ENCODE measurements around the gene CD200.

GRCh38 chr3:112353365-112353764 lies 20.4 kb downstream of the CD200 start:
- TF ChIP-seq POLR2AphosphoS2 (IDR thresholded peaks at IDR 0.05; ENCODE audit: low read depth, low read length) (no peak), CTCF (IDR thresholded peaks at IDR 0.05 in 2 of 3, conservative IDR thresholded peaks at IDR 0.05 in 1 of 3; ENCODE audit: control insufficient read depth in 2 of 3, extremely low read depth in 1 of 3, insufficient read depth in 1 of 3, low read depth in 3 of 3, low read length in 3 of 3) (no peak), ZNF687 (IDR thresholded peaks at IDR 0.05) (no peak), RFX5 (IDR thresholded peaks at IDR 0.05; ENCODE audit: low read depth, low read length) (no peak), POLR2A (IDR thresholded peaks at IDR 0.05; ENCODE audit: low read depth, low read length) (no peak), ATF2 (IDR thresholded peaks at IDR 0.05; ENCODE audit: low read length) (no peak)

Measured in GM12878 (cell line).